Measurements from ENCODE around the gene ZNF777.

Gene ZNF777

DNA sequence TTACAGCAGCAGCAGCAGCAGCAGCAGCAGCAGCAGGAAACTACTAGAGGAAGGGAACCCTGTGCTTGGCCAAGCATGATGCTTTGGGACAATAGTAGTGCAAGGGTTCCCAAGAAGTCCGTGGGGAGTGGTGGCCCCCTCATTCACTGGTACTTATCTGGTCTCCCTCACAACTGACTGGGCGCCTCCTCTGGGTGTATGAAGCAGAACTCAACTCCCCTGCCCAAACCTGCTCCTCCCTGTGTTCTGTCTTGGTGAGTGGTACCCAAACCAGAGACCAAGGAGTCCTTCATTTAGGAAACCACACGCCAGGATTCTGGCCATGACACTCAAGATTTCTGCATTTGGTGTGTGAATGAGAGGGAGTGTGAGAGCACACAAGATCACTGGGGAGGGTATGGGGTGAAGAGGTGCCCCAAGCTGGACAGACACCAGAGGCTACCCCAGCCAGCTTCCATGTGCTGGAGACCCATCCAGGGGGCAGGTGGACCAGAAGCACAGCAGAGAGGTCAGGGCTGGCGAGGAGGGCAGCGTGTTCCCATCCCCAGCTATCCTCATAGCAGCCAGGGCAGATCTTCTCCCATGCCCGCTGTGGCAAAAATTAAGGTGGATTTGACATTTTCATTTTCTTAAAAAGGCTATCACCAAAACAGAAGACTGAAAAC is 10.6 kb upstream of the ZNF777 start:
- in situ Hi-C loops (cut with MboI; ENCODE audit: low pct_unique_long_range_greater_than_20kb, low sequenced_read_pairs, unreplicated experiment) = no loop called here
- TF ChIP-seq CTCF (IDR thresholded peaks at IDR 0.05; ENCODE audit: extremely low read depth, insufficient read depth, missing control alignments) = no peak
- DNase-seq (ENCODE audit: low spot score) = no peak

DNA sequence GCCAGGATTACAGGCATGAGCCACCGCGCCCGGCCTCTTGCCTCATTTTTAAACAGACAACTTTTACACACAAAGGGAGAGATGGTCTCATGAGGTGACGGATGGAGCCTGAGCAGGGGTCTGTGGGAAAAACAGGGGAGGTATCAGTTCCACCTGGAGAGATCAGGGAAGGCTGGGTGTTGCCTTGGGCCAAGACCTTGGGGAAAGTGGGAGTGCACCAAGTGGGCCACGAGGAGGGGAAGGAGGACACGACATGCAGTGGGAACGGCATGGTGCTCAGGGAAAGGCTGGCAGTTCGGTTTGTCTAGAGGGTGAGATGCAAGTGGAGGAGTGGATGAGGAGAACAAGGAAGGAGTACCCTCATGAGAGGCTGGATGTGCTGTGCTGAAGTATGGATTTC is 8.9 kb upstream of the ZNF777 start:
- in situ Hi-C loops (cut with MboI; ENCODE audit: low pct_unique_long_range_greater_than_20kb, low sequenced_read_pairs, unreplicated experiment) = no loop called here
- DNase-seq (ENCODE audit: low spot score) = no peak
- TF ChIP-seq CTCF (IDR thresholded peaks at IDR 0.05; ENCODE audit: extremely low read depth, insufficient read depth, missing control alignments) = no peak

DNA sequence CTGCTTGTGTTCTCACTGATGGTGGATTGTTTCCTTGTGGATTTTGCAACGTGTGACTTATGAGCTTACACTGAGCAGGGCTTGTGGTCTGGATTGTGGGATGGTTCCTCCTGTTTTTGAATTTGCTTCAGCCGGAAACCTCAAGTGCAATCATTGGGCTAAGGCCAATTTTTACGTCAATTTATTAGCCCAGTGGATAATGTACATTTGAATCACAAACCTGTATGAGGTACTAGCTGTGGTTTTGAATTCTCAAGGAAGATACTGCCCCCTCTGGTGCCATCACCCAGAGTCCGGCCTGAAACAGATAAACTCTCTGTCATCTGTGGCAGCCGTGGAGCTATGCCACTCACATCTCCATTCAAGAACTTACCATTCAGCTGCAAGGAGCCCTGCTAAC is 7.3 kb upstream of the ZNF777 start:
- TF ChIP-seq CTCF (IDR thresholded peaks at IDR 0.05; ENCODE audit: extremely low read depth, insufficient read depth, missing control alignments) = no peak
- no peak for DNase-seq (ENCODE audit: low spot score)
- in situ Hi-C loops (cut with MboI; ENCODE audit: low pct_unique_long_range_greater_than_20kb, low sequenced_read_pairs, unreplicated experiment) = no loop called here

DNA sequence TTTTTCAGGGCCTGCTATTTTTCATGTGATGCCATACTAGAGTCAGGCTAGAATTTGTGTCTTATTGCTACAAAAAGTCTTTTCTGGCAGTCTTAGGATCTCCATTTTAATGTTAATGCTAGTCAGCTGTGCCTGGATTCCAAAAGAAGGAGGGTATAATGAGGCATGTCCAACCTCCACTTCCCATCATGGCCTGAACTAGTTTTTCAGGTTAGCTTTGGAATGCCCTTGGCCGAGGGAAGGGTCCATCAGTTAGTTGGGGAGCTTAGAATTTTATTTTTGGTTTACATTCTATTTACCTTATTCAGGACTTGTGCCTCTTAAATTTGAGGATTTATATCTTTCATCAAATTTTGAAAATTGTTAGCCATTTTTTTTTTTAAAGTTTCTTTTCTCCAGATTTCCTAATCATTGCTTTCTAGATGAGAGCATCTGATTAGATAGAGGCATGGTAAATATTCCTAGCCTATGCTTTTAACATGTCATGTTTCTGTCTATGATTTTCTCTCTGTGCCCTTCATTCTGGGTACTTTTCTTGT is 6.5 kb upstream of the ZNF777 start:
- in situ Hi-C loops (cut with MboI; ENCODE audit: low pct_unique_long_range_greater_than_20kb, low sequenced_read_pairs, unreplicated experiment) = no loop called here
- no peak for TF ChIP-seq CTCF (IDR thresholded peaks at IDR 0.05; ENCODE audit: extremely low read depth, insufficient read depth, missing control alignments)
- no peak for DNase-seq (ENCODE audit: low spot score)

- no peak for DNase-seq (ENCODE audit: low spot score)
- in situ Hi-C loops (cut with MboI; ENCODE audit: low pct_unique_long_range_greater_than_20kb, low sequenced_read_pairs, unreplicated experiment) = no loop called here
- TF ChIP-seq CTCF (IDR thresholded peaks at IDR 0.05; ENCODE audit: extremely low read depth, insufficient read depth, missing control alignments) = no peak
These were observed 5.5 kb upstream of the ZNF777 start for GRCh38 chr7:149466364-149466763.

GRCh38 chr7:149463500-149464161 is 2.8 kb upstream of the ZNF777 start:
- TF ChIP-seq CTCF (IDR thresholded peaks at IDR 0.05; ENCODE audit: extremely low read depth, insufficient read depth, missing control alignments) = no peak
- in situ Hi-C loops (cut with MboI; ENCODE audit: low pct_unique_long_range_greater_than_20kb, low sequenced_read_pairs, unreplicated experiment) = no loop called here
- no peak for DNase-seq (ENCODE audit: low spot score)

Data from GM13977 (cell line).